HepG2 (cell line): ENCODE data around the gene TGM2. TPM values are rescaled to one million over a fixed set of nuclear protein-coding genes. Genes with fewer than 3 reads are reported as not detected.

Source experiments
- ATAC-seq: fragments of 200-7000 bp; cut with Tn5 transposase; 3 replicates; pipeline ENCODE4 v1.9.1; 2020; ENCODE audit warnings: mild to moderate bottlenecking, moderate library complexity
- BruUV-seq: library from RNA; stranded (reverse); fragments of 400-500 nt; replicated peaks from 2 replicates; lab custom pipeline; 2021; lab: Mats Ljungman, UMichigan
- CTCF ChIA-PET: fragments of 300-600 bp; formaldehyde crosslinking; extraction: SDS; loops from one replicate; lab custom pipeline; 2021; ENCODE audit warnings: low total read pairs, inconsistent platforms, low intra/inter-chr PET ratio; lab: Yijun Ruan, JAX
- POLR2A ChIA-PET: fragments of 350-600 bp; sonication (Branson Sonifier 250); formaldehyde crosslinking; loops from one replicate; lab custom pipeline; 2020; ENCODE audit warnings: antibody characterized with exemption, inconsistent platforms; lab: Yijun Ruan, JAX
- DNase-seq: peaks from one replicate; pipeline ENCODE4 v3.0.0-alpha.2; 2015; ENCODE audit warnings: low spot score
- FAIRE-seq: peaks from 3 replicates; lab custom pipeline; 2011; peaks lifted over from hg19 to GRCh38; lab: Jason Lieb, UNC
- H2AFZ ChIP-seq: one replicate; pipeline ENCODE4 v1.6.1; 2011; ENCODE audit warnings: low read length, inconsistent platforms
- H3K27ac ChIP-seq: fragments of 300-600 bp; 3 replicates; pipeline ENCODE4 v1.8.0; 2011; ENCODE audit warnings: mixed run types, mild to moderate bottlenecking, mixed read lengths, low read length, inconsistent platforms; ENCODE audit not compliant: insufficient read depth; ENCODE audit errors: extremely low read length
- H3K27me3 ChIP-seq, 2 experiments: fragments of 200-600 bp in 1 of 2; 2 replicates in 1 of 2; 3 replicates in 1 of 2; pipeline versions ENCODE4 v1.6.0 to v1.8.0; 2011; ENCODE audit warnings: low read length in 2 of 2, mild to moderate bottlenecking in 2 of 2, moderate library complexity in 2 of 2, inconsistent platforms in 1 of 2; ENCODE audit not compliant: insufficient read depth in 2 of 2, control insufficient read depth in 1 of 2
- H3K36me3 ChIP-seq, 2 experiments: fragments of 200-600 bp in 1 of 2; replicated peaks in 1 of 2; 2 replicates in 1 of 2; 3 replicates in 1 of 2; pipeline versions ENCODE4 v1.5.1 to v1.8.0; 2011; ENCODE audit warnings: low read length in 2 of 2, inconsistent platforms in 1 of 2; ENCODE audit not compliant: insufficient read depth in 2 of 2, control insufficient read depth in 1 of 2
- H3K4me1 ChIP-seq: 2 replicates; pipeline ENCODE4 v1.5.1; 2012; ENCODE audit warnings: low read length, inconsistent platforms; ENCODE audit not compliant: insufficient read depth
- H3K4me2 ChIP-seq: 2 replicates; pipeline ENCODE4 v1.6.0; 2011; ENCODE audit warnings: low read depth, low read length, inconsistent platforms
- H3K4me3 ChIP-seq, 3 experiments: fragments of 200-600 bp in 1 of 3; sonication (generic), shearing (Covaris generic) in 1 of 3; replicated peaks in 1 of 3; 2 replicates each; pipeline ENCODE4 v1.5.1; 2011 to 2016; ENCODE audit warnings: low read length in 3 of 3, inconsistent platforms in 2 of 3, low read depth in 2 of 3, mild to moderate bottlenecking in 2 of 3, control low read depth in 1 of 3, mixed read lengths in 1 of 3; ENCODE audit not compliant: insufficient read depth in 1 of 3
- H3K79me2 ChIP-seq: one replicate; pipeline ENCODE4 v1.6.1; 2011; ENCODE audit warnings: low read length, inconsistent platforms; ENCODE audit not compliant: insufficient read depth
- H3K9ac ChIP-seq: 2 replicates; pipeline ENCODE4 v1.6.0; 2011; ENCODE audit warnings: mild to moderate bottlenecking, low read depth, low read length, inconsistent platforms; ENCODE audit not compliant: insufficient read depth
- H3K9me3 ChIP-seq: 2 replicates; pipeline ENCODE4 v1.5.1; 2012; ENCODE audit warnings: mild to moderate bottlenecking, low read length
- H4K20me1 ChIP-seq: 2 replicates; pipeline ENCODE4 v1.6.0; 2011; ENCODE audit warnings: inconsistent platforms, mild to moderate bottlenecking, low read length, moderate library complexity; ENCODE audit not compliant: insufficient read depth
- AGO2 ChIP-seq: fragments of 200-400 bp; formaldehyde crosslinking; optimal IDR thresholded peaks from 2 replicates; pipeline ENCODE3; 2017; ENCODE audit warnings: mild to moderate bottlenecking, low read depth, low read length, moderate library complexity
- AKAP8 ChIP-seq: sonication (generic); formaldehyde crosslinking; IDR thresholded peaks from 2 replicates; pipeline ENCODE4 v1.5.1; 2020; ENCODE audit warnings: mild to moderate bottlenecking, missing genetic modification reagents
- CREBL2 ChIP-seq: sonication (generic); formaldehyde crosslinking; IDR thresholded peaks from 2 replicates; pipeline ENCODE4 v1.8.1; 2023; ENCODE audit warnings: missing genetic modification reagents, mild to moderate bottlenecking, borderline replicate concordance
- HES4 ChIP-seq: sonication (generic); formaldehyde crosslinking; IDR thresholded peaks from 2 replicates; pipeline ENCODE4 v1.9.0; 2021; ENCODE audit warnings: mild to moderate bottlenecking, missing genetic modification reagents, borderline replicate concordance
- HHEX ChIP-seq: IDR thresholded peaks from 2 replicates; pipeline ENCODE4 v1.6.1; 2016; ENCODE audit warnings: control low read depth
- IRX3 ChIP-seq: sonication (generic); formaldehyde crosslinking; IDR thresholded peaks from 2 replicates; pipeline ENCODE4 v1.8.1; 2023; ENCODE audit warnings: mild to moderate bottlenecking, low read depth, missing genetic modification reagents, borderline replicate concordance
- KDM6A ChIP-seq: IDR thresholded peaks from 2 replicates; pipeline ENCODE4 v1.6.1; 2016; ENCODE audit warnings: low read depth
- KMT2A ChIP-seq: sonication (generic); formaldehyde crosslinking; IDR thresholded peaks from 2 replicates; pipeline ENCODE4 v1.4.0; 2020; ENCODE audit warnings: missing genetic modification reagents
- MTA3 ChIP-seq: sonication (generic); formaldehyde crosslinking; IDR thresholded peaks from 2 replicates; pipeline ENCODE4 v1.4.0; 2020; ENCODE audit warnings: missing genetic modification reagents
- NR2C2 ChIP-seq: sonication (generic); formaldehyde crosslinking; IDR thresholded peaks from 2 replicates; pipeline ENCODE4 v1.4.0; 2020; ENCODE audit warnings: missing genetic modification reagents, mild to moderate bottlenecking, moderate library complexity, borderline replicate concordance
- PLRG1 ChIP-seq: fragments of 450-650 bp; conservative IDR thresholded peaks from 2 replicates; pipeline ENCODE4 v1.6.1; 2016
- PRDM10 ChIP-seq: sonication (generic); formaldehyde crosslinking; IDR thresholded peaks from 2 replicates; pipeline ENCODE4 v1.4.0; 2020; ENCODE audit warnings: low read depth, missing genetic modification reagents
- PREB ChIP-seq: sonication (generic); formaldehyde crosslinking; IDR thresholded peaks from 2 replicates; pipeline ENCODE4 v1.4.0; 2020; ENCODE audit warnings: missing genetic modification reagents
- SP4 ChIP-seq: sonication (generic); formaldehyde crosslinking; IDR thresholded peaks from 2 replicates; pipeline ENCODE4 v1.8.1; 2023; ENCODE audit warnings: mild to moderate bottlenecking, missing genetic modification reagents
- ZNF253 ChIP-seq: sonication (generic); formaldehyde crosslinking; IDR thresholded peaks from 2 replicates; pipeline ENCODE4 v1.8.0; 2022; ENCODE audit warnings: mild to moderate bottlenecking, missing genetic modification reagents, borderline replicate concordance
- ZNF749 ChIP-seq: sonication (generic); formaldehyde crosslinking; IDR thresholded peaks from 2 replicates; pipeline ENCODE4 v1.8.0; 2022; ENCODE audit warnings: mild to moderate bottlenecking, missing genetic modification reagents, moderate library complexity, borderline replicate concordance
- WGBS: methylation state at CpG from one replicate; pipeline ENCODE4 v1.1.6; 2017; ENCODE audit warnings: low lambda C conversion rate; 5-methylcytosine and 5-hydroxymethylcytosine counted together
- in situ Hi-C: cut with HindIII; loops from 2 replicates; pipeline ENCODE4 v1.10.0; 2017; ENCODE audit warnings: low pct_unique_long_range_greater_than_20kb; ENCODE audit not compliant: extremely low pct_ligation_motif_present
- intact Hi-C: fragments of 100-400 bp; cut with micrococcal nuclease; formaldehyde crosslinking; loops from one replicate; pipeline ENCODE4 v1.10.0; 2022; ENCODE audit not compliant: unreplicated experiment
- polyA plus RNA-seq, 8 experiments: library from polyadenylated mRNA; depleted of rRNA in 3 of 8; stranded (reverse) in 7 of 8; unstranded in 1 of 8; fragments of >200 nt; fragmentation: Illumina TruSeq in 4 of 8; extraction: Trizol in 4 of 8; gene quantifications; 2 replicates each; pipeline versions ENCODE4 v1.2.1 to v1.2.3, GENCODE V29; 2011 to 2016; ENCODE audit warnings: low read depth in 4 of 8, missing spikeins in 1 of 8, mixed read lengths in 1 of 8; ENCODE audit not compliant: insufficient read depth in 1 of 8
- total RNA-seq, 5 experiments: library from RNA; depleted of rRNA; stranded (reverse); fragments of >200 nt; fragmentation: Illumina TruSeq; extraction: Trizol; gene quantifications; 2 replicates each; pipeline ENCODE4 v1.2.3, GENCODE V29; 2016; ENCODE audit warnings: low read depth in 1 of 5
- TF ChIP-seq, protein P1 (sequence below): sonication (generic); formaldehyde crosslinking; IDR thresholded peaks from 2 replicates; pipeline ENCODE4 v1.8.0; 2022; ENCODE audit warnings: mild to moderate bottlenecking, missing genetic modification reagents, moderate library complexity
- TF ChIP-seq, protein P2 (sequence below): IDR thresholded peaks from 2 replicates; pipeline ENCODE4 v1.6.1; 2018; ENCODE audit warnings: missing genetic modification reagents, mild to moderate bottlenecking, missing compliant biosample characterization

Gene TGM2
- total and polyA plus RNA-seq, 2 of the 13 experiments (the other 11 are each of a cell fraction or from before 2014, with no cell fraction given): 4.2 to 46.4 TPM

GRCh38 chr20:38144598-38144973 lies 20.5 kb downstream of the TGM2 start:
- peak overlapping the region in 1 of 3 experiments; percentile 65; a peak in 2 of 6 replicates for H3K4me3 ChIP-seq
- no TSS peak for BruUV-seq
- intact Hi-C loops (no loop called here), in situ Hi-C loops (no loop called here)
- peaks cover 39% of the 10 kb centered on the region for H3K4me1 ChIP-seq
- H3K9ac ChIP-seq: peak overlapping the region; percentile 73
- no peaks in the 10 kb centered on the region for H3K79me2 ChIP-seq
- POLR2A ChIA-PET: interaction anchor here (0.9 to 4.1 kb wide), 30 partner anchors 8 to 966 kb away, joined by 3 to 50 read pairs (median 8); partner anchors contain the start of genes BLCAP, TGM2 and TTI1
- H3K4me2 ChIP-seq: peak overlapping the region; percentile 85
- H3K36me3 ChIP-seq: no peaks in the 10 kb centered on the region; a peak in 3 of 5 replicates
- no peaks in the 10 kb centered on the region for H4K20me1 ChIP-seq
- CTCF ChIA-PET: no interaction called here
- DNase-seq (no peak), ATAC-seq (no peak), FAIRE-seq (peak; percentile 23)
- no peaks in the 10 kb centered on the region for H3K27me3 ChIP-seq
- 94% methylated on average over 4 of the region's 5 CpGs for WGBS
- H3K27ac ChIP-seq: peak overlapping the region; percentile 87
- no peak overlapping the region for H2AFZ ChIP-seq
- H3K9me3 ChIP-seq: no peaks in the 10 kb centered on the region
- TF ChIP-seq HES4 (no peak), KDM6A (CRISPR knock-in tag) (no peak), SP4 (no peak), AKAP8 (CRISPR knock-in tag) (no peak), PLRG1 (no peak), NR2C2 (CRISPR knock-in tag) (no peak), HHEX (no peak), PRDM10 (no peak), PREB (CRISPR knock-in tag) (no peak), IRX3 (CRISPR knock-in tag) (no peak), CREBL2 (peak; percentile 45; the same call in 1 of the 2 replicates), MTA3 (CRISPR knock-in tag) (no peak), ZNF253 (CRISPR knock-in tag) (no peak), KMT2A (no peak), AGO2 (no peak), ZNF749 (CRISPR knock-in tag) (no peak)
- TF ChIP-seq, protein P1, sequence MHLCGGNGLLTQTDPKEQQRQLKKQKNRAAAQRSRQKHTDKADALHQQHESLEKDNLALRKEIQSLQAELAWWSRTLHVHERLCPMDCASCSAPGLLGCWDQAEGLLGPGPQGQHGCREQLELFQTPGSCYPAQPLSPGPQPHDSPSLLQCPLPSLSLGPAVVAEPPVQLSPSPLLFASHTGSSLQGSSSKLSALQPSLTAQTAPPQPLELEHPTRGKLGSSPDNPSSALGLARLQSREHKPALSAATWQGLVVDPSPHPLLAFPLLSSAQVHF (CRISPR knock-in tag): no peak
- TF ChIP-seq, protein P2, sequence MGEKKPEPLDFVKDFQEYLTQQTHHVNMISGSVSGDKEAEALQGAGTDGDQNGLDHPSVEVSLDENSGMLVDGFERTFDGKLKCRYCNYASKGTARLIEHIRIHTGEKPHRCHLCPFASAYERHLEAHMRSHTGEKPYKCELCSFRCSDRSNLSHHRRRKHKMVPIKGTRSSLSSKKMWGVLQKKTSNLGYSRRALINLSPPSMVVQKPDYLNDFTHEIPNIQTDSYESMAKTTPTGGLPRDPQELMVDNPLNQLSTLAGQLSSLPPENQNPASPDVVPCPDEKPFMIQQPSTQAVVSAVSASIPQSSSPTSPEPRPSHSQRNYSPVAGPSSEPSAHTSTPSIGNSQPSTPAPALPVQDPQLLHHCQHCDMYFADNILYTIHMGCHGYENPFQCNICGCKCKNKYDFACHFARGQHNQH (CRISPR knock-in tag): no peak
